Stimulated activated CD4-positive, alpha-beta T cell treated with anti-CD3 and anti-CD28 coated beads, Interleukin-12 subunit alpha, Interleukin-12 subunit beta, amount 100 ng/mL, for 24 hours (primary cell): ENCODE data around the gene ERI3.

Experiments used
- DNase-seq, 2 experiments: peaks; one replicate each; pipeline ENCODE4 v3.0.0-alpha.2; 2020; ENCODE audit warnings: low read depth in 2 of 2

The ERI3 gene

GRCh38 chr1:44351289-44351688 is 3.8 kb downstream of the ERI3 start:
- no peak for DNase-seq

- DNase-seq = no peak
Observed at GRCh38 chr1:44348061-44348485, 7.0 kb downstream of the ERI3 start.

- DNase-seq = no peak
Observed at GRCh38 chr1:44347280-44347679, 7.8 kb downstream of the ERI3 start.

- no peak for DNase-seq
Observed at GRCh38 chr1:44346878-44347277, 8.2 kb downstream of the ERI3 start.

- DNase-seq = no peak
Observed at GRCh38 chr1:44346184-44346583, 8.9 kb downstream of the ERI3 start.

- no peak for DNase-seq
Observed at GRCh38 chr1:44345187-44345775, 9.8 kb downstream of the ERI3 start.

GRCh38 chr1:44339731-44340130 is 15.3 kb downstream of the ERI3 start:
- DNase-seq = no peak

- DNase-seq = no peak
Observed at GRCh38 chr1:44338136-44338535, 16.9 kb downstream of the ERI3 start.

GRCh38 chr1:44336668-44337067 is 18.4 kb downstream of the ERI3 start:
- DNase-seq = no peak

GRCh38 chr1:44334968-44335367 is 20.1 kb downstream of the ERI3 start:
- DNase-seq = no peak

- no peak for DNase-seq
Observed at GRCh38 chr1:44333376-44333775, 21.7 kb downstream of the ERI3 start.

GRCh38 chr1:44332505-44332904 is 22.6 kb downstream of the ERI3 start:
- no peak for DNase-seq

GRCh38 chr1:44330935-44331334 is 24.1 kb downstream of the ERI3 start:
- no peak for DNase-seq

GRCh38 chr1:44328671-44329416 is 26.2 kb downstream of the ERI3 start:
- DNase-seq = no peak

GRCh38 chr1:44327679-44328491 is 27.2 kb downstream of the ERI3 start:
- no peak for DNase-seq

GRCh38 chr1:44326821-44327465 is 28.1 kb downstream of the ERI3 start:
- DNase-seq = no peak

GRCh38 chr1:44326024-44326701 is 28.9 kb downstream of the ERI3 start:
- no peak for DNase-seq

GRCh38 chr1:44323947-44324346 is 31.1 kb downstream of the ERI3 start:
- no peak for DNase-seq

GRCh38 chr1:44322367-44322766 is 32.7 kb downstream of the ERI3 start:
- DNase-seq = no peak

- DNase-seq = no peak
Observed at GRCh38 chr1:44321466-44321865, 33.6 kb downstream of the ERI3 start.
